Fibroblast of skin of right quadriceps (primary cell): ENCODE data around the gene PLBD2.

Experiments
- DNase-seq: peaks from one replicate; pipeline ENCODE4 v3.0.0-alpha.2; 2013

The PLBD2 gene

DNA sequence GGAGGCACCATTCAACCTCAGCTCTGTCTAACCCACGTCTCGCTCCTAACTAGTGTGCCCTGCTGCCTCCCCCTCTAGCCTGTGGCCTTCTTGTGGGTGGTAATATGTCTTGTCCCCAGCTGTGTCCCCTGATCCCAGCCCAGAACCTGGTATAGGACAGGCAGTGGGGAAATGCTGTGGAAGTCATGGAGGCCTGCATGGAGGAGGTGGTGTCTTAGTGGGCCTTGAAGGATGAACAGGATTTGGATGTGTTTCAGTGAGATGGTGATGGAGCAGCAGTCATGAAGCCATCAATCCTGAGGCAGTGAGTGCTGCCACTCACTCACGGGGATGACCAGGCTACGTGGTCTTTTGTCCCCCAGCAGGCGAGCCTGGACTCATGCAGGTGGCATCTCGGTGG, 13.4 kb downstream of the PLBD2 start:
- no peak for DNase-seq

DNA sequence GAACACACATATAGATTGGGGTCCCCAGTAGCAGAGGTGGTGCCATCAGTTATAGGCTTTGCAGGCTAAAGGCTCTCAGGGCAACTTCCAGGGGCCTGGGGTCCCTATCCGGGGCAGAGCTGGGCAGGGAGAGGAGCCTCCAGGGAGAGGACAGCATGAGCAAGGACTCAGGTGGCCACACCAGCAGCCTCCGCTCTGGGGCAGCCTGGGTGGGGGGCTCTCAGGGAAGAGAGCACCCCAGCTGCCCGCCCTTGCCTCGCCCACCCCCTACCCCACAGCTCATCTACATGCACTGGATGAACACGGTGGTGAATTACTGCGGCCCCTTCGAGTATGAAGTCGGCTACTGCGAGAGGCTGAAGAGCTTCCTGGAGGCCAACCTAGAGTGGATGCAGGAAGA, 14.0 kb downstream of the PLBD2 start:
- DNase-seq = no peak

- no peak for DNase-seq
These were observed 15.1 kb downstream of the PLBD2 start for GRCh38 chr12:113373440-113373839.

DNA sequence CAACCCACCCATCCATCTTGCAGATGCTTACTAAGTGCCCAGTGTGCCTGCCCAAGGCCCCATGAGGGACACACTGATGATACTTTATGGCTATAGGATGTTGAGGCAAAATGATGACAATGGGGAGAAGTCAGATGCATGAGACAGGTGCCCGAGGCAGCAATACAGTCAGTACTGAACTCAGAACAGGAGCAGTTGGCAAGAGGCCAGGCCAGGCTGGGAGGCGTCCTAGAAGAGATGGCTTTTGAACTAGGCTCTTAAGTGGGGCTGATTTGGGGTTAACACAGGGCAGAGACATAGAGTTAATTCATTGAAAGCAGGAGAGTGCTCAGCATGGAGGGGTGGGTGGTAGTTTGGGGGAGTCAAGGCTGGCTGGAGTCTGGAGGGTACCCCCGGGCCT, 15.6 kb downstream of the PLBD2 start:
- DNase-seq = no peak

DNA sequence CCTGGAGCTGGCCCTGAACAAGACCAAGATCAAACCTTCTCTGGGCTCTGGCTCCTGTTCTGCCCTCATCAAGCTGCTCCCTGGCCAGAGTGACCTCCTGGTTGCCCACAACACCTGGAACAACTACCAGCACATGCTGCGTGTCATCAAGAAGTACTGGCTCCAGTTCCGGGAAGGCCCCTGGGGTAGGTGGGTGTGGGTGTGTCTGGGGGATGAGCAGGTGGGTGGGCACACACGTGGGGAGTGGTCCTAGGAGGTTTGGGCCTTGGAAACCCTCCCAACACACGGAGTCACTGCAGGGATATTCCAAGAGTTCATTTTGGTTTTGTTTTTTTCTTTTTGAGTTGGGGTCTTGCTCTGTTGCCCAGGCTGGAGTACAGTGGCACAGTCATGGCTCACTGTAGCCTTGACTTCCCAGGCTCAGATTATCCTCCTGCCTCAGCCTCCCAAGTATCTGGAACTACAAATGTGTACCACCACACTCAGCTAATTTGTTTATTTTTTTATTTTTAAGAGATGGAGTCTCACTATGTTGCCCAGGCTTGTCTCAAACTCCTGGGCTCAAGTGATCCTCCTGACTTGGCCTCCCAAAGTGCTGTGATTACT, 16.5 kb downstream of the PLBD2 start:
- no peak for DNase-seq

- no peak for DNase-seq
These were observed 19.9 kb downstream of the PLBD2 start for GRCh38 chr12:113378291-113378690.

GRCh38 chr12:113381220-113381619, 22.8 kb downstream of the PLBD2 start:
- no peak for DNase-seq

- DNase-seq = no peak
These were observed 23.8 kb downstream of the PLBD2 start for GRCh38 chr12:113382206-113382605.

DNA sequence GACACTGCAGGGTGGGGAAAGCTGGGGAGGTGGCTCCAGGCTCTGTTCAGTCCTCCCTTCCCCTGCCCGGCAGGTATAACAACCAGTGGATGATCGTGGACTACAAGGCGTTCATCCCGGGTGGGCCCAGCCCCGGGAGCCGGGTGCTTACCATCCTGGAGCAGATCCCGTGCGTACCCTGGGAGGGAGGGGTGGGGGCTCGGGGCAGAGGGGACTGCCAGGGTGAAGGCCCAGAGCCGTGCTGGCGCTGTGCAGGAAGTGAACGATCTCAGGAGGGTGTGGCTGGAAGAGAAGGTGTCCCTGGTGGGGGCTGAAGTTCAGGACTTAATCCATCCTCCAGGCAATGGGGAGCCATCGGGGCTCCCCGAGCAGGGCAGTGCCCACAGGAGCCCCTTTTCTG, 26.4 kb downstream of the PLBD2 start:
- no peak for DNase-seq

- no peak for DNase-seq
These were observed 27.0 kb downstream of the PLBD2 start for GRCh38 chr12:113385282-113385882.

- no peak for DNase-seq
These were observed 28.6 kb downstream of the PLBD2 start for GRCh38 chr12:113386866-113387566.

- no peak for DNase-seq
These were observed 29.2 kb downstream of the PLBD2 start for GRCh38 chr12:113387631-113388030.

GRCh38 chr12:113388351-113388750, 30.0 kb downstream of the PLBD2 start:
- DNase-seq = no peak

- no peak for DNase-seq
These were observed 32.0 kb downstream of the PLBD2 start for GRCh38 chr12:113390064-113391043.

- no peak for DNase-seq
These were observed 32.8 kb downstream of the PLBD2 start for GRCh38 chr12:113391145-113391544.

- DNase-seq = no peak
These were observed 33.4 kb downstream of the PLBD2 start for GRCh38 chr12:113391650-113392337.

GRCh38 chr12:113392520-113392919, 34.1 kb downstream of the PLBD2 start:
- DNase-seq = no peak

GRCh38 chr12:113392988-113393579, 34.7 kb downstream of the PLBD2 start:
- peak; percentile 5 for DNase-seq

- no peak for DNase-seq
These were observed 35.4 kb downstream of the PLBD2 start for GRCh38 chr12:113393749-113394148.

- no peak for DNase-seq
These were observed 36.7 kb downstream of the PLBD2 start for GRCh38 chr12:113395119-113395518.

DNA sequence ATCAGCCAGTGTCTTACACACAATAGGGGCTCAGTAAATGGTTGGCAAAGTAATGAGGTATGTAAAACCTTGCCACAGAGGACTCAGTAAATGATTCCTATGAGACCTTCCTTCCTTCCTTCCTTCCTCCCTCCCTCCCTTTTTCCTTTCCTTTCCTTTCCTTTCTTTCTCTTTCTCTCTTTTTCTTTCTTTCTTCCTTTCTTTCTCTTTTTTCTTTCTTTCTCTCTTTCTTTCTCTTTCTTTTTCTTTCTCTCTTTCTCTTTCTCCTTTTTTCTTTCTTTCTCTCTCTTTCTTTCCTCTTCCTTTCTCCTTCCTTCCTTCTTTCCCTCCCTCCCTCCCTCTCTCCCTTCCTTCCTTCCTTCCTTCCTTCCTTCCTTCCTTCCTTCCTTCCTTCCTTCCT, 37.8 kb downstream of the PLBD2 start:
- DNase-seq = no peak

- DNase-seq = no peak
These were observed 38.6 kb downstream of the PLBD2 start for GRCh38 chr12:113396828-113397496.
